PC-9 (cell line): Measurements from ENCODE around the gene KLHDC8B.
"Not testable (repeated sequence)": the region's sequence is repeated elsewhere in the genome, so short reads cannot be mapped to it uniquely, and the experiment has no call there.

Experiments
- EZH2 ChIP-seq: fragments of 200-600 bp; sonication (generic); IDR thresholded peaks from 2 replicates; pipeline ENCODE4 v1.8.0; 2017; ENCODE audit warnings: antibody characterized with exemption, low read depth
- TF ChIP-seq, protein P1 (sequence below): fragments of 200-600 bp; sonication (generic); conservative IDR thresholded peaks from 2 replicates; pipeline ENCODE4 v1.6.1; 2017; ENCODE audit warnings: mixed run types, antibody characterized with exemption, mild to moderate bottlenecking, moderate library complexity

DNA sequence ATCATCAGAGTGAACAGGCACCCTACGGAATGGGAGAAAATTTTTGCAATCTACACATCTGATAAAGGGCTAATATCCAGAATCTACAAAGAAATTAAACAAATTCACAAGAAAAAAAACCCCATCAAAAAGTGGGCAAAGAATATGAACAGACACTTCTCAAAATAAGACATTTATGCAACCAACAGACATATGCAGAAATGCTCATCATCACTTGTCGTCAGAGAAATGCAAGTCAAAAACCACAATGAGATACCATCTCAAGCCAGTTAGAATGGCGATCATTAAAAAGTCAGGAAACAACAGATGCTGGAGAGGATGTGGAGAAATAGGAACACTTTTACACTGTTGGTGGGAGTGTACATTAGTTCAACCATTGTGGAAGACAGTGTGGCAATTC is 45.3 kb downstream of the KLHDC8B start:
- TF ChIP-seq, protein P1, sequence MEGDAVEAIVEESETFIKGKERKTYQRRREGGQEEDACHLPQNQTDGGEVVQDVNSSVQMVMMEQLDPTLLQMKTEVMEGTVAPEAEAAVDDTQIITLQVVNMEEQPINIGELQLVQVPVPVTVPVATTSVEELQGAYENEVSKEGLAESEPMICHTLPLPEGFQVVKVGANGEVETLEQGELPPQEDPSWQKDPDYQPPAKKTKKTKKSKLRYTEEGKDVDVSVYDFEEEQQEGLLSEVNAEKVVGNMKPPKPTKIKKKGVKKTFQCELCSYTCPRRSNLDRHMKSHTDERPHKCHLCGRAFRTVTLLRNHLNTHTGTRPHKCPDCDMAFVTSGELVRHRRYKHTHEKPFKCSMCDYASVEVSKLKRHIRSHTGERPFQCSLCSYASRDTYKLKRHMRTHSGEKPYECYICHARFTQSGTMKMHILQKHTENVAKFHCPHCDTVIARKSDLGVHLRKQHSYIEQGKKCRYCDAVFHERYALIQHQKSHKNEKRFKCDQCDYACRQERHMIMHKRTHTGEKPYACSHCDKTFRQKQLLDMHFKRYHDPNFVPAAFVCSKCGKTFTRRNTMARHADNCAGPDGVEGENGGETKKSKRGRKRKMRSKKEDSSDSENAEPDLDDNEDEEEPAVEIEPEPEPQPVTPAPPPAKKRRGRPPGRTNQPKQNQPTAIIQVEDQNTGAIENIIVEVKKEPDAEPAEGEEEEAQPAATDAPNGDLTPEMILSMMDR: not testable (repeated sequence)
- TF ChIP-seq EZH2: not testable (repeated sequence)
